Medulla oblongata (tissue), 1 donor: ENCODE data around the gene CD22.
"Not testable (repeated sequence)": the region's sequence is repeated elsewhere in the genome, so short reads cannot be mapped to it uniquely, and the experiment has no call there.

Experiments used
- DNase-seq: peaks from one replicate; pipeline ENCODE4 v3.0.0-alpha.2; 2015; ENCODE audit errors: extremely low spot score

CD22 gene

GRCh38 chr19:35341565-35342225 is 12.7 kb downstream of the CD22 start:
- no peak for DNase-seq

DNA sequence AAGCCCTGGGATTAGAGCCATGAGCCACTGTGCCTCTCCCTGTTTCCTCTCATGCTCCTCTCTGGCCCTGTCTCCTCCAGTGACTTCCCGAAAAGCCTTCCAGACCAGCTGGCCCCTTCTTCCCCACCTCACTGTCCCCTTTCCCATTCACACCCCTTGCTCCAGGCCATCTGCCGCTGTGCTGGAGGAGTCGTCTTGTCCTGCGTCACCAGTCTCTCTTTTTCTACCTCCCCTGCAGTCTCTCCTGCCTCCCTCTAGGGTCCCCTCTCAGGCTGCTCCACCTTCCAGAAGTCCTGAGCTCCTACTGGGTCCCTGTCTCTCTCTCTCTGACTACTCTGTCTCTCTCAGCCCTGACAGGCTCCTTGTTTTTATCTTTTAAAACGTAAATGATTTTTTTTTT is 13.4 kb downstream of the CD22 start:
- DNase-seq: no peak

DNA sequence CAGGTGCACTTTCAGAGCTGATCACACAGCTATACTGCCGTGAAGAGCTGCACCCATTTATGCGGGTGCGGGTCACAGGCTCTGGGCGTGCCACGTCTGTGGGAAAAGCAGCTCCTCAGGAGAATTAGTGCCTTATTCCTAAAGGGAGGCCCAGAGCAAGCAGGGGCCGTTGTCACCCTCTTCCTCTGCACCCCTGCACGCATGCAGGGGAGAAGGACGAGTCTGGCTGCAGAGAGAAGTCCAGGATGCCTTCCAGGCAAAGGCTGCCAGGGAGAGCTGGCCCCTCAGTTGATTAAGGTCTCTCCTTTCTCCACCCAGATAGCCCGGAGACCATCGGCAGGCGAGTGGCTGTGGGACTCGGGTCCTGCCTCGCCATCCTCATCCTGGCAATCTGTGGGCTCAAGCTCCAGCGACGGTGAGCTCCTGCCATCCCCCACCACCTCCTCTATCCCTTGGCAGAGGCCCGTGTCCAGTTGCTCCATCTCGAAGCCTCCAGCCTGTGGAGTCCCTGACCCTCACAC is 15.6 kb downstream of the CD22 start:
- DNase-seq: no peak

- no peak for DNase-seq
These were observed 16.7 kb downstream of the CD22 start for GRCh38 chr19:35345671-35346111.

DNA sequence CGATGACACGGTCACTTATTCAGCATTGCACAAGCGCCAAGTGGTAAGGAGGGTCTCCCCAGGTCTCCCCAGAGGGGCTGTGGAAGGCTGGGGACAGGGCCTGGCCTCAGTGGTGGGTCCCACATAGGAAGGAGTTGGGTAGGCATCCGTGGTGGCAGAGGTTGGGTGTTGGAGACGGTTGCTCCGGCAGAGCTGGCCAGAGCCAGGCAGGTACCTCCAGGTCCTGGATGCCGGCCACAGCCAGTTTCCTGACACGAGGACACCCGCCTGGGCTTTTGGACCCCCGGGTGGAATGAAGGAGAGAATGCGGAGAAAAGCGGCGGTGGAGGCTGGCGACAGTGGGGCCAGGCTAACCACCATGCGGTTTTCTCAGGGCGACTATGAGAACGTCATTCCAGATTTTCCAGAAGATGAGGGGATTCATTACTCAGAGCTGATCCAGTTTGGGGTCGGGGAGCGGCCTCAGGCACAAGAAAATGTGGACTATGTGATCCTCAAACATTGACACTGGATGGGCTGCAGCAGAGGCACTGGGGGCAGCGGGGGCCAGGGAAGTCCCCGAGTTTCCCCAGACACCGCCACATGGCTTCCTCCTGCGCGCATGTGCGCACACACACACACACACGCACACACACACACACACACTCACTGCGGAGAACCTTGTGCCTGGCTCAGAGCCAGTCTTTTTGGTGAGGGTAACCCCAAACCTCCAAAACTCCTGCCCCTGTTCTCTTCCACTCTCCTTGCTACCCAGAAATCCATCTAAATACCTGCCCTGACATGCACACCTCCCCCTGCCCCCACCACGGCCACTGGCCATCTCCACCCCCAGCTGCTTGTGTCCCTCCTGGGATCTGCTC is 17.4 kb downstream of the CD22 start:
- DNase-seq: peak; percentile 17

- peak; percentile 78 for DNase-seq
These were observed 18.4 kb downstream of the CD22 start, which contains the start of gene FFAR1 for GRCh38 chr19:35347171-35347929. Gene FFAR1 (plus strand): TSS chr19:35347902. CDS start chr19:35351552, 3,650 bp downstream.

DNA sequence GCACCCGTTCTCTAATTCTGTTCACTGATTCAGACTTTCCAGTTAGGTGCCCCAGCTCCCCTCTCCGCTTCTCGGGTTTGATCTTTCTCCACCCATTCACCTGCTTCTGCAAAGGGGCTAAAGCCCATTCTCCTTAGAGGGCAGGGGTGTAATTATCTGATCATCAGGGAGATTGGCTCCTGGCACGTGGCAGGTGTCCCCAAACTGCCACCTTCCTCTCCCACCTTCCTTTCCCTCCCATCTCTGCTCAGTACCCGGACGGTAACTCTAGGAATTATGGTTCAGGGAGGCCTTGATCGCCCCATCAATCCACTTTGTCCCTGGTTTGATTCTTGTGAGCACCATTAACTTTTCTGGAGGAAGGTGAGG is 18.9 kb downstream of the CD22 start:
- DNase-seq: no peak

GRCh38 chr19:35348911-35349611 is 20.1 kb downstream of the CD22 start:
- DNase-seq: no peak

GRCh38 chr19:35349614-35350521 is 20.9 kb downstream of the CD22 start:
- DNase-seq: no peak

- no peak for DNase-seq
These were observed 21.6 kb downstream of the CD22 start for GRCh38 chr19:35350591-35350990.

DNA sequence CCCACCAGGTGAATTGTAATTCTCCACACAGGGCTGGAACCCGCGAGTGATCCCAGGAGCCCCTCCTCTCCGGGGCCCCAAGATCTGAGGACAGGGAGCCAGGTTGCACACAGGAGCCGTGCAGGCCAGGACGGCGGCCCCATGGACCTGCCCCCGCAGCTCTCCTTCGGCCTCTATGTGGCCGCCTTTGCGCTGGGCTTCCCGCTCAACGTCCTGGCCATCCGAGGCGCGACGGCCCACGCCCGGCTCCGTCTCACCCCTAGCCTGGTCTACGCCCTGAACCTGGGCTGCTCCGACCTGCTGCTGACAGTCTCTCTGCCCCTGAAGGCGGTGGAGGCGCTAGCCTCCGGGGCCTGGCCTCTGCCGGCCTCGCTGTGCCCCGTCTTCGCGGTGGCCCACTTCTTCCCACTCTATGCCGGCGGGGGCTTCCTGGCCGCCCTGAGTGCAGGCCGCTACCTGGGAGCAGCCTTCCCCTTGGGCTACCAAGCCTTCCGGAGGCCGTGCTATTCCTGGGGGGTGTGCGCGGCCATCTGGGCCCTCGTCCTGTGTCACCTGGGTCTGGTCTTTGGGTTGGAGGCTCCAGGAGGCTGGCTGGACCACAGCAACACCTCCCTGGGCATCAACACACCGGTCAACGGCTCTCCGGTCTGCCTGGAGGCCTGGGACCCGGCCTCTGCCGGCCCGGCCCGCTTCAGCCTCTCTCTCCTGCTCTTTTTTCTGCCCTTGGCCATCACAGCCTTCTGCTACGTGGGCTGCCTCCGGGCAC is 22.6 kb downstream of the CD22 start:
- no peak for DNase-seq

GRCh38 chr19:35352177-35352447 is 23.1 kb downstream of the CD22 start:
- DNase-seq: no peak

DNA sequence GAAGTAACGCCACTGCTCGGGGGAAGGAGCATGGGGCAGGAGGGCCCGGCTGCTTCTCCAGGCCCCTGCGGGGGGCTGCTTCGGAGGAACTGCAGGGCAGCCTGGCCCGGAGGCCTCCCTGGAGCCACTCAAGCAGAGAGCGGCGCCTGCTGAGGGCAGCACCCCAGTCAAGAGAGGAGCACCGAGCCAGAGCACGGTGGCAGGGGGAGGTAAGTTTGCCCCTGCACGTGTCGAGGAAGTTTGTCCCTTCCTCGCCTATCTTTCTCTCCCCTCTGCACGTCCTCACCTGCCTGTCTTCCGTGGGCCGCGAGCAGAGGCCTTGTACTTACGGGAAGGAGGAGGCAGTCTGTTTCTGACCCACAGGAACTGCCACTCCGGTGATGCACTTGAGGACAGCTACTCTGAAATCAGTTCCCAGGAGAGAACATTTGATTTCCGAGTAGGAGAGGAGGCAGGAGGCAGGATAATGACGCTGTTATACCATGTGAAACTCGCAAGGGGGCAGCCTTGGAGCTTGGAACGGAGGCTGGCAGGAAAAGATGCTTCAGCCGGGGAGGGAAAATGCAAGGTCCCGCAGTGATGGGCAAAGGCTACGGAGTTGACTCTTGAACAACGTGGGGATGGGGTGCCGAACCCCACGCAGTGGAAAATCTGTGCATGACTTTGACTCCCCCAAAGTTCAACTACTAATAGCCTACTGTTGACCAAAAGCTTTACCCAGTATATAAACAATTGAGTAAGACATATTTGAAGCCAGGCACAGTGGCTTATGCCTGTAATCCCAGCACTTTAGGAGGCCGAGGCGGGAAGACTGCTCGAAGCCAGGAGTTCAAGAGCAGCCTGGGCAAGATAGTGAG is 23.7 kb downstream of the CD22 start:
- peak; percentile 88 for DNase-seq

- no peak for DNase-seq
These were observed 24.6 kb downstream of the CD22 start for GRCh38 chr19:35353635-35354034.

DNA sequence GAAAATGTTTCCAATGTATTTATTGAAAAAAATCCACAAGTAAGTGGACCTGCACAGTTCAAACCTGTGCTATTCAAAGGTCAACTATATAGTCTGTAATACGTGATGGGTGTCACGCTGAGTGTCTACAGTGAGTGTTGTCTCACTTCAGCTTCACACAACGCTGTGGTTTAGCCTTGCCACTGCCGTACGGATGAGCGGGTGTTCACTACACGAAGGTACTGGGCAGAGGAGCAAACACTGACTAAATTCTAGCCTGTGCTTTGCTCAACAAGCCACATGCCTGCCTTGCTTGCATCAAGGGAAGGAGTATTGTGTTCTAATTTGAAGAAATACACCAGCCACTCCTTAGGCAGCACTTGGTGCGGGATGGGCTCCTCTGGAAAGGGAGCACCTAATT is 25.9 kb downstream of the CD22 start:
- no peak for DNase-seq

- DNase-seq: no peak
These were observed 26.9 kb downstream of the CD22 start for GRCh38 chr19:35355791-35356460.

GRCh38 chr19:35357867-35358573 is 29.0 kb downstream of the CD22 start, which contains the start of gene FFAR3:
Gene FFAR3 (plus strand): TSS chr19:35358460. CDS start chr19:35358891, 431 bp downstream.
- peak; percentile 78 for DNase-seq

DNA sequence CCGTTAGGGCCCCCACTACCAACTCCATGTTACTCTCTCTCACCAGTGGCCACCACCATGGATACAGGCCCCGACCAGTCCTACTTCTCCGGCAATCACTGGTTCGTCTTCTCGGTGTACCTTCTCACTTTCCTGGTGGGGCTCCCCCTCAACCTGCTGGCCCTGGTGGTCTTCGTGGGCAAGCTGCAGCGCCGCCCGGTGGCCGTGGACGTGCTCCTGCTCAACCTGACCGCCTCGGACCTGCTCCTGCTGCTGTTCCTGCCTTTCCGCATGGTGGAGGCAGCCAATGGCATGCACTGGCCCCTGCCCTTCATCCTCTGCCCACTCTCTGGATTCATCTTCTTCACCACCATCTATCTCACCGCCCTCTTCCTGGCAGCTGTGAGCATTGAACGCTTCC is 29.8 kb downstream of the CD22 start:
- not testable (repeated sequence) for DNase-seq
